ENCODE measurements around the gene AP4E1.
A peak's percentile ranks its signal among the peaks of the same experiment; 100 is the strongest.
"Not testable (repeated sequence)": the region's sequence is repeated elsewhere in the genome, so short reads cannot be mapped to it uniquely, and the experiment has no call there.

The AP4E1 gene

DNA sequence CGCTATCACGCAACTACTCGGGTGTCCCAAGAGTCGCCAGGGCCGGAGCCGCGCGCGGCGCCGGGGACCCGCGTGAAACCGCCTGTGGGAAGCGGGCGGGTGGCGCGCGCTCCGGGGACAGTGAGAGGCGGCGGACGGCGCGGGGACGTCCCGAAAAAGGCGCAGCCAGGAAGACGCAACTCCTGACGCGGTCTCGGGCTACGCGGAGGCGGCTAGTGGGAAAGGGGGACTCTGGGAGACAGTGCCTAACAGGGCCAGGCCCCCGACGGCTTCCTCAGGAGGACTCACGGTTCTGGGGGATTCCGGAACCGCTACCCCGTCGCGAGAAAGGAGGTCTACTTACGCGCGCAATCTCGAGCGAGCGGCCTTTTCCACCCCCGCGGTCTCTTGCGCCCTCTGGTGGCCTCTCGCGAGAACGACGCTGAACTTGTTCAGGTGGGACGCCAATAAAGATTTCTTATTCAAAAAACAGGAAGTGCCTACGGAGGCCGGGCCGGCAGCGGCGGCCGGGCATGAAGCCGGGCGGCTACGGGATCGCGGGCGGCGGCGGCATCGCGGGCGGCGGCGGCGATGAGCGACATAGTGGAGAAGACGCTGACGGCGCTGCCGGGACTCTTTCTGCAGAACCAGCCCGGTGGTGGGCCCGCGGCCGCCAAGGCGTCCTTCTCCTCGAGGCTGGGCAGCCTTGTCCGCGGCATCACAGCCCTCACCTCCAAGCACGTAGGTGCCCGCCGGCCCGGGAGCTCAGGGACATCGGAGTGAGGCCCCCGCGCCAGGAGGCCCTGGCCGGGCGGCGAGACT, at the start of gene AP4E1:
Gene AP4E1 (plus strand): TSS at position 475 of the 801 bp plus-strand sequence. CDS start 96 bp downstream, at position 571.
- DNase-seq (ENCODE audit: low spot score) = peak; percentile 49

- no peak for DNase-seq (ENCODE audit: low spot score)
Observed at GRCh38 chr15:50860824-50861223, 47.7 kb upstream of the AP4E1 start.

- no peak for DNase-seq (ENCODE audit: low spot score)
Observed at GRCh38 chr15:50862553-50862952, 45.9 kb upstream of the AP4E1 start.

DNA sequence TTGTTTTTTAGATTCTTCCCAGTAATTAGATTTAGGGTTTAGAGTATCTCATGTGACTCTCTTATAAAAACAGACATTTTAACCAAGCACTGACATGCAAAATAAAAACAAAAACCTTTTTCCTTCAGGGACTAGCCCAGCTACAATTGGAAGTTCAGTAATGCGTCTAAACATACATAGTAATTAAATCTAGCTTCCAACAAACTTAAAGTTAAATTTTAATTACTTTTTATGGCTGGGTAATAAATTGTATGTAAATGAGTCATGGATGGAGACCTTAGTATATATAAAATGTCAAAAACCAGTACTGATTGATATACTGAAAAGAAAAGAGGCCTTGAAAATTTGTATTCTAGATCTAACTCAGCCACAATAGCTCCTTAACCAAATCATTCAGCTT, 43.6 kb upstream of the AP4E1 start:
- no peak for DNase-seq (ENCODE audit: low spot score)

- no peak for DNase-seq (ENCODE audit: low spot score)
Observed at GRCh38 chr15:50865515-50866353, 42.7 kb upstream of the AP4E1 start.

GRCh38 chr15:50871832-50872231, 36.7 kb upstream of the AP4E1 start:
- no peak for DNase-seq (ENCODE audit: low spot score)

DNA sequence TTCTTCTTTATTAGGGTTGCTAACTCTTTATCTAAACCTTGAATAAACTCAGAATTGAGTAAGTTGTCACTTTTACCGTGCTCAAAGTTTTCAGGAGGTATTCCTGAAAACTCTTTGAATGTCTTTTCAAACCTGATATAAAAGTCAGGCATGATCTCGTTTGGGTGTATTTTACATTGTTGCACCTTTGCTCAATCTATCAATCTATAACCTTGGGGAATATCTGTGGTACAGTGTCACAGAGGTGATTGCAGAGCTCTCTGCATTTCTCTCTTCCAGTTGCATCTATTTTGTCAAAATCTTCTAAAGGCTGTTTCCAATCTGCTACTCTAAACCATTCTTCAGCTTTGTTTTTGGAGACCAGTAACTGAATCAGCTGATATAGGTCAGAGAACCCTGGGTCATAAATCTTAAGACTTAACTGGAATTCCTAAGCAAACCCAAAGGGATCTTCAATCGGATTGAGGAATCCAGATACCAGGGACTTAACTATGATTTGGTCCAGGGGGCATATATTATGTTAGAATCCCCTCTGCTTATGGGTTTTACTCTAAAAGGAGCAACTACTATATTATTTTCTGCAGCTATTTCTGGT, 35.6 kb upstream of the AP4E1 start:
- no peak for DNase-seq (ENCODE audit: low spot score)

DNA sequence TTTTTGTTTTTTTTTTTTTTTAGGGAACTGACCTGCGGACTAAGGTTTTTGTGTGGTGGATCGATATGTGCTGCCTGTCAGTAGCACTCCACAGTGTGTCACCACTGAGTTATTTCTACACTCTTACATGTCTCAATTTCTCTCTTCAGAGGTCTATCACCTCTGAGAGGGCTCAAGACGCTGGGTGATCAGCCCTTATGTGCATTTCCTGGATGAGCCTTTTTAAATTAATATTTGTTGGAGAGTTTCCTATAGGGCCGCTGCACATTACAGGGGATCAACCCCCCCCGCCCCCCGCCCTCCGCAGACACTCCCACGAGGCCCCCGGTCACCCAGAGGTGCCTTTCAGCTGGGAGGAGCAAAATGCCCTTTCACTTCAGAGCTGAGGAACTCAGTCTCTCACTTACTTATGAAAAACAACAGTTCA, 34.5 kb upstream of the AP4E1 start:
- DNase-seq (ENCODE audit: low spot score) = no peak

GRCh38 chr15:50875238-50875637, 33.2 kb upstream of the AP4E1 start:
- not testable (repeated sequence) for DNase-seq (ENCODE audit: low spot score)

- no peak for DNase-seq (ENCODE audit: low spot score)
Observed at GRCh38 chr15:50876260-50876988, 32.1 kb upstream of the AP4E1 start.

- peak; percentile 49 for DNase-seq (ENCODE audit: low spot score)
Observed at GRCh38 chr15:50876989-50877360, 31.5 kb upstream of the AP4E1 start.

- DNase-seq (ENCODE audit: low spot score) = no peak
Observed at GRCh38 chr15:50879016-50879617, 29.4 kb upstream of the AP4E1 start.

- no peak for DNase-seq (ENCODE audit: low spot score)
Observed at GRCh38 chr15:50880206-50880605, 28.3 kb upstream of the AP4E1 start.

DNA sequence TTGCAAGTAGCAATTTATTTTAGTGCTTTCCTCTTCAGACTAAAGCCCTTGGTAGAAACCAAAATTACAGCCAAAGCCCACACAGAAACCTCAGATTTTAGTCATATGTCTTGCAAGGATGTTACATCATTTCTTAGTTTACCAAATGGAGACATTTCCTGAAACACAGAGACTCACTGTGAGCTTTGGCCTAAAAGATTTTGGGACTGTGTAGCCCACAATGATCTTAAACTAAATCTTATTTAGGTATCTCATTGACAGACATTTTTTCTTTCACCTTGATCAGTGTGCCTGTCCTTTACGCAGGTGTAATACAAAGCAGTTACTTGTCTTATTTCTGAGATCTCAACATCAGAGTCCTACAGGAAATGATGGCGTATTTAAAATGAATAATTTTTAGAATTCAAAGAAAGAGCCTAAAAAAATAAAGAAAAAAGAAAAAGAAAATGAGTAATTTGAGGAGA, 27.8 kb upstream of the AP4E1 start:
- DNase-seq (ENCODE audit: low spot score) = no peak

GRCh38 chr15:50881121-50882048, 27.1 kb upstream of the AP4E1 start:
- DNase-seq (ENCODE audit: low spot score) = no peak

GRCh38 chr15:50883903-50884302, 24.6 kb upstream of the AP4E1 start:
- DNase-seq (ENCODE audit: low spot score) = no peak

DNA sequence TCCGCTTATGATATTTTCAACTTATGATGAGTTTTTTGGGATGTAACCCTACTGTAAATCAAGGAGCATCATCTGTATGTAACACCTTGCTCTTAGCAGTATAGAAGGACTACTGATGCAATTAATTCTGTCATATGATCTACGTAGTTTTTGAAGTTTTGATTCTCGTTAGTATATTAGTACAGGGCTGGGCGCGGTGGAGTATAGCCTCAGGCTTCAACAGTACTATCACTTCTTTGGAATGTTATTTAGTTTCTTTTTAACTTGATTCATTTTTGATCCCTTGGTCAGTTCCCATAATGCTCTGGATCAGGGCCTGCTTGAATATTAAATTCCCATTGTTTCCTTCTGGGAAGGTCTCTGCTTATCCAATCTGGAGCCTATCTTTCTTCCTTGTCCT, 23.9 kb upstream of the AP4E1 start:
- no peak for DNase-seq (ENCODE audit: low spot score)

GRCh38 chr15:50886139-50886467, 22.4 kb upstream of the AP4E1 start:
- DNase-seq (ENCODE audit: low spot score) = no peak

GRCh38 chr15:50886611-50887345, 21.7 kb upstream of the AP4E1 start:
- DNase-seq (ENCODE audit: low spot score) = no peak

DNA sequence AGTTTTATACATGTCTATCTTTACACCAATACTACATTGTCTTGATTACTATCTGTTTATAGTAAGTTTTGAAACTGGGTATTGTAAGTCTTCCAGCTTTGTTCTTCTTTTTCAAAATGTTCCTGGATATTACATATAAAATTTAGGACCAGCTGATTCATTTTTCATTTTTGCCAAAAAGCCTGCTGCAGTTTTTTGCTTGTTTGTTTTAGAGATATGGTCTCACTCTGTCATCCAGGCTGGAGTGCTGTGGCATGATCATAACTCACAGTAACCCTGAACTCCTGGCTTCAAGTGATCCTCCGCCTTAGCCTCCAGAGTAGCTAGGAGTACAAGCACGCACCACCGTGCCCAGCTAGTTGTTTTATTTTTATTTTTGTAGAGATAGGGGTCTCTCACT, 20.4 kb upstream of the AP4E1 start:
- no peak for DNase-seq (ENCODE audit: low spot score)
